ENCODE data around the gene OMA1. TPM values are rescaled to one million over a fixed set of nuclear protein-coding genes. Genes with fewer than 3 reads are reported as not detected.

Gene OMA1
- total and polyA plus RNA-seq, 8 donors: 20.5 to 28.3 (median 26.0) TPM

DNA sequence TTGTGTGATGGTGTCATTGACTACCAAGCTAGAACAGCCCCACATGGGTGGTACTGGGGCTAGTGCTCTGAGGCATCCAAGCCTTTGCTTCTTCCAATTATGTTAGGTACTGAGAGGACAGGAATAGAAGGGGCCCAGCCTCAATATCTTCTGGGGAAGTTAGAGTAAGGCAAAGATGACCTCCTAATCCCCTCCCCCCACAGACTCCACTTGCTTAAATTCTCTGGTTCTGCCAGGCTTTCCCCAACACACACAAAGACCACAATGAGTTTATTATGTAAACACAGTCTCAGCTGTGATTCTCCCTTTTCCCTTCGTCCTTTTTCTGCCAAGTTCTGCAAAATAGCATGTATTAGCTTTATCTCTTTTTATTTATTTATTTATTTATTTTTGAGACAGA is 33.7 kb upstream of the OMA1 start:
- ATAC-seq (no peak), DNase-seq (no peak)
- Histone ChIP-seq H3K4me1 (peaks cover 24 to 53% of the 10 kb centered on the region in 2 donors), H3K36me3 (no peaks in the 10 kb centered on the region), H3K27me3 (peaks cover 6 to 23% of the 10 kb centered on the region in 2 donors), H3K4me3 (no peak overlapping the region), H3K9me3 (no peaks in the 10 kb centered on the region), H3K27ac (no peak overlapping the region)
- TF ChIP-seq, protein P1, sequence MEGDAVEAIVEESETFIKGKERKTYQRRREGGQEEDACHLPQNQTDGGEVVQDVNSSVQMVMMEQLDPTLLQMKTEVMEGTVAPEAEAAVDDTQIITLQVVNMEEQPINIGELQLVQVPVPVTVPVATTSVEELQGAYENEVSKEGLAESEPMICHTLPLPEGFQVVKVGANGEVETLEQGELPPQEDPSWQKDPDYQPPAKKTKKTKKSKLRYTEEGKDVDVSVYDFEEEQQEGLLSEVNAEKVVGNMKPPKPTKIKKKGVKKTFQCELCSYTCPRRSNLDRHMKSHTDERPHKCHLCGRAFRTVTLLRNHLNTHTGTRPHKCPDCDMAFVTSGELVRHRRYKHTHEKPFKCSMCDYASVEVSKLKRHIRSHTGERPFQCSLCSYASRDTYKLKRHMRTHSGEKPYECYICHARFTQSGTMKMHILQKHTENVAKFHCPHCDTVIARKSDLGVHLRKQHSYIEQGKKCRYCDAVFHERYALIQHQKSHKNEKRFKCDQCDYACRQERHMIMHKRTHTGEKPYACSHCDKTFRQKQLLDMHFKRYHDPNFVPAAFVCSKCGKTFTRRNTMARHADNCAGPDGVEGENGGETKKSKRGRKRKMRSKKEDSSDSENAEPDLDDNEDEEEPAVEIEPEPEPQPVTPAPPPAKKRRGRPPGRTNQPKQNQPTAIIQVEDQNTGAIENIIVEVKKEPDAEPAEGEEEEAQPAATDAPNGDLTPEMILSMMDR (IDR thresholded peaks at IDR 0.05): no peak
- intact Hi-C loops (cut with DNase I): no loop called here

DNA sequence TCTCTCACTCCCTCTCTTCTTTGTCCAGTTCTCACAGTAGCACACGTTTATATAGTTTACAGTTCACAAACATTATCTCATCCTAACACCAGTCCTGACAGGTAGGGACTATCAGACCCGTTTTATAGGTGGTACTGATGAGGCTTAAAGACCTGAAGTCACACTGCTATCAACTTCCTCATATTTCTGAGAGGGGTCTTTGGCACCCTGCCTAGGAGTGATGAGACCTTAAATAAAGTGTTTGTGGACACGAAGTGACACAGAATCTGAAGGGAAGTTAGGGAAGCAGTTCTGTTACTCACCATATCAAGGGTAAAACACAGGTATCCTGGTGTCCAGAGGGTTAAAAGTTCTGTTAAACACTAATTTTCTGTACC is 31.1 kb upstream of the OMA1 start:
- H3K9me3 ChIP-seq: no peaks in the 10 kb centered on the region
- intact Hi-C loops (cut with DNase I): no loop called here
- peak; percentile 4 for ATAC-seq
- H3K27ac ChIP-seq: peak overlapping the region; percentile 85 to 88
- peaks cover 6 to 23% of the 10 kb centered on the region in 2 donors for H3K27me3 ChIP-seq
- no peaks in the 10 kb centered on the region for H3K36me3 ChIP-seq
- H3K4me3 ChIP-seq: peak overlapping the region; percentile 40 to 57
- TF ChIP-seq, protein P1 (IDR thresholded peaks at IDR 0.05): no peak
- H3K4me1 ChIP-seq: peaks cover 4 to 52% of the 10 kb centered on the region in 2 donors
- no peak for DNase-seq

DNA sequence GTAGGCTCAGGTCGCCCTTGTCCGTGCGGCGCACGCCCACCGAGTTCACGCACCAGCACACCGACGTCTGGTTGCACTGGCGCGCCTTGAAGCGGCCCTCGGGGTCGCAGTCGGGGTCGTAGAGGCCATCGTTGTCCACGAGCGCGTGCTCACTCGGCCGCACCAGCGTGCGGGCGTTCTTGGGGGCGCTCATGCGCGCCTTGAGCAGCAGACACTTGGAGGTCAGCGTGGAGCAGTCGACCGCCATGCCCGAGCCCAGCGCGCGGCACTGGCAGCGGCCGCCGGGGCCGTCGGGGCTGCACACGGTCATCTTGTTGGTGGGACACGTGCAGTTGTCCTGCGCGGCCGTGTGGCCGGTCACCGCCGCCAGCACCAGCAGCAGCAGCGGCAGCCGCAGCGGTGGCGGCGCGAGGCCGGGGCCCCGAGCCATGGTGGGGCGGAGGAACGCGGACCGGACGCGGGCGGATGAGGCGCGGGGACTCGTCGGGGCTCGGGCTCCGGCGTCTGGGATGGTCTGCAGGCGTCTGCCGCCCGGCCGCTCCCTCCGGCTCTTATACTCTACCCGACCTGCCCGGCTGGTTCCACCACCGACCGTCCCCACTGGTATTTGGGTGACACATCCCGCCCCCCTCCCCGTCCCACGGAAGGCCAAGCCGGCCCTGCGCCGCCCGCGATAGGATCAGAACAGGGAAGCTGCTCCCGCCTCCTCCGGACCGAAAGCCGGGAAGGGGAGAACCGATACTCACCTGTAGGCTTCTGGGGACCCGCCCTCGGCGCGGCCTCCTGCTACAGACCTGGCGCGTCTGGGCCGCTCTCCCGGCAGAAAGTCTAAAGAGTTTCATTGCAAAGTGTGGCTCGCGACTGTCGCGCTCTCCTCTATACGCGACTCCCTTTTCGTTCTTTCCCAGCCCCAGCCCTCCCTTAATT is 30.5 kb upstream of the OMA1 start, which contains the start of gene TACSTD2:
Gene TACSTD2, minus strand, starts transcription at position 526 of the 927 bp plus-strand sequence. Its CDS starts 96 bp downstream, at position 430.
- DNase-seq (peak in 3 of 4 donors; percentile 73 to 94 (median 85)), ATAC-seq (peak; percentile 80)
- Histone ChIP-seq H3K4me3 (peak within 1 kb of the TSS; percentile 40 to 57), H3K9me3 (no peaks in the 10 kb centered on the region), H3K27me3 (peaks cover 6 to 23% of the 10 kb centered on the region in 2 donors), H3K27ac (peak within 1 kb of the TSS; percentile 85 to 88), H3K4me1 (peaks cover 4 to 57% of the 10 kb centered on the region in 2 donors), H3K36me3 (no peaks in the 10 kb centered on the region)
- intact Hi-C loops (cut with DNase I): no loop called here
- TF ChIP-seq, protein P1 (IDR thresholded peaks at IDR 0.05): no peak

DNA sequence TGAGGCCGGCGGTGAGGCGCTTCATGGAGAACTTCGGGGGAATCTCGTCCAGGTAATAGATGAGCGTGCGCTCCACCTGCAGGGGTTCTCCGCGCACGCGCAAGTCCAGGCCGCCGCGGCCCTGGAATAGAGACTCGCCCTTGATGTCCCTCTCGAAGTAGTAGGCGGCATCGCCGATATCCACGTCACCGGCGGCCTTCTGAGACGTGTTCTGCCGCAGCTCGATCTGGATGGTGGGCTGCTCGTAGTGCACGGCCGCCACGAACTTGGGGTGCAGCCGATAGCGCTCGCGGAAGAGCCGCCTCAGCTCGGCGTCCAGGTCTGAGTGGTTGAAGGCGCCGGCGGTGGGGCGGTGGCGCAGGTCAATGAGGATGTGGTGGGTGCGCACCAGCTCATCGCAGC is 29.8 kb upstream of the OMA1 start:
- ATAC-seq (peak; percentile 55), DNase-seq (peak in 2 of 4 donors; percentile 64 to 90)
- Histone ChIP-seq H3K27ac (peak overlapping the region; percentile 85 to 88), H3K4me3 (peak overlapping the region; percentile 40 to 57), H3K27me3 (peaks cover 6 to 23% of the 10 kb centered on the region in 2 donors), H3K36me3 (no peaks in the 10 kb centered on the region), H3K9me3 (no peaks in the 10 kb centered on the region), H3K4me1 (peaks cover 4 to 60% of the 10 kb centered on the region in 2 donors)
- TF ChIP-seq, protein P1 (IDR thresholded peaks at IDR 0.05): no peak
- intact Hi-C loops (cut with DNase I): no loop called here
